ENCODE results near the gene GTSE1.

Gene GTSE1

DNA sequence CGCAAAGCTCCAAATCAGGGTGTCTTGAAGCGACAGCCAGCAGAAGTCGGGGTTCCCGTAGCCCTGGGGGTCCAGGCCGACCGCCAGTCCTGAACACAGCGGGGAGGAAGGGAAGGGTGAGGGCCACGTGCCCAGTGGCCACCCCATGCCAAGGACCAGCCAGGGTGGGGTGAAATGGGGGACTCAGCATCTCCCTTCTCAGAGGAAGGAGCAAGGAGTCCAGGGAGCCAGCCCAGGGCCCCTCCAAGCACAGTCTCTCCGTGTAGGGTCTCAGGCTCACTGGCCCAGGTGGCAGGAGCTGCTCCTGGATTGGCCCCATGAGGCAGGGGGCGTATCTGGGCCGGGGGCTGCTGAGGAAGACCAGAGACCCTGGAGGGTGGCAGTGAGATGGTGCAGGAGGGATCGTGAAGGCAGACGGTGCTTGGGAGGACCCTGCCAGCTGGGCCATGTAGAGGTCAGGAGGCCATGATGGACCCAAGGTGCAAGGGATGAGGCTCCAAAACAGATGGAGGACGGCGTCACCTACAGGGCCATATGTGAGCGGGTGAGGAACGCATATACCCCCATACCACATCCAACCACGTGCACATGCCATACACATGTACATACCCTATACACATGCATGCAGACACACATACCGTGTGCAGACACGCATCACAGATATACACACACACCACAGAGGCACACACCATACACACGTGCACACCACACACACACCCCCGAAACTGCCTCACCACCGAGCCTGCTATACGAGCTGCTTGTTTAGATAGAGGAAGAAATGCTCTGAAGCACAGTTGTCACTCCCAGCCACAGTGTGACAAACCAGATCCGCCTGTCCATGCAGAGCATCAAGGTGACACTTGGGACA, 73.3 kb downstream of the GTSE1 start:
- no peak for TF ChIP-seq CTCF (IDR thresholded peaks at IDR 0.05; ENCODE audit: insufficient read depth, low read depth, low read length, missing control alignments)
- DNase-seq (ENCODE audit: low read depth): no peak
- H3K4me3 ChIP-seq (ENCODE audit: low read depth, low read length): no peak overlapping the region

DNA sequence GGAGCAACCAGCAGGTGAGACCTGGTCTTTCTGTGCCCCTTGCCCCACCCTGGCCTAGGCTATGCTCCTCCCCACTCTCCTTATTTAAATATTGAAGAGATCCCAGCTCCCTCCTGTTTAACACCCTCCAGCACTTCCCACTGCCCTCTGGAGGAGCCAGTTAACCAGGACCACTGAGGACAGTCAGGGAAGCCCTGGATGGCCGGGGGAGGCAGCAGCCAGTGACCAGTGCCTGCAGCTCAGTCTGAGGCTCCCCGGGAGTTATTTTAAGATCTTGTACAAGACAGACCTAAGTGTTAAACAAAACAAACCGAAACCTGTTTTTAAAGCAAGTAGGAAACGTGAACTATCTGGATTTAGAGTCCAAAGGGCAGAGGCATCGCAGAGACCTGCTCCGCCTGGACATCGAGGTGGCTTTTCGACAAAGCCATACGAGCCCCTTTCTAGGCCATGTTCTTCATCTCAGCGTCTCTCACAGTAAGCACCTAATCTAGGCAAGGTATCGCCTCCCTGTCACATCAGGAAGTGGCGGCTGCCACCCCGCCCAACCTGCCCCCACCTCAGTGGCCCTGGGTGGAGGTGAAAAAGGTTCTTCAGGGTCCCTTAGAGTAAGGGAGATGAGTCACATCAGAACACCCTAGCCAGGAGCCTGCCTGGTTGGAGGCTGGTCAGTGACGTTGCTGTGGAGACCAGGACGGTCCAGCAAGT, 74.1 kb downstream of the GTSE1 start:
- no peak overlapping the region for H3K4me3 ChIP-seq (ENCODE audit: low read depth, low read length)
- DNase-seq (ENCODE audit: low read depth): no peak
- no peak for TF ChIP-seq CTCF (IDR thresholded peaks at IDR 0.05; ENCODE audit: insufficient read depth, low read depth, low read length, missing control alignments)

DNA sequence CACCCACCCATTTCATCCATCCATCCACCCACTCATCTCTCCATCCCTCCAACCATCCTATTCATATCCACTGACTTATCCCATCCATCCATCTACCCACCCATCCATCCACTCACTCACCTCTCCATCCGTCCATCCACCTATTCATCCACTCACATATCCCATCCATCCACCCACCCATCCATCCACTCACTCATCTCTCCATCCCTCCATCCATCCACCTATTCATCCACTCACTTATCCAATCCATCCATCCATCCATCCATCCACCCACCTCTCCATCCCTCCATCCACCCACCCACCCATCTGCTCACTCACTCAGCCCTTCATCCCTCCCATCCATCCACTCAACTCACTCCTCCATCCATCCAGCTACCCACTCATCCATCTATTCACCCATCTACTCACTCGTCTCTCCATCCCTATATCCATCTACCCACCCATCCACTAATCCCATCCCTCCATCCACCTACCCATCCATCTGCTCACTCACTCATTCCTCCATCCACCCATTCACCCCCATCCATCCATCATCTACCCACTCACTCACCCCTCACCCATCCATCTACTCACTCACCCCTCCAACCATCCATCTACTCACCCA, 75.1 kb downstream of the GTSE1 start:
- DNase-seq (ENCODE audit: low read depth): no peak
- H3K4me3 ChIP-seq (ENCODE audit: low read depth, low read length): no peak overlapping the region
- TF ChIP-seq CTCF (IDR thresholded peaks at IDR 0.05; ENCODE audit: insufficient read depth, low read depth, low read length, missing control alignments): no peak

DNA sequence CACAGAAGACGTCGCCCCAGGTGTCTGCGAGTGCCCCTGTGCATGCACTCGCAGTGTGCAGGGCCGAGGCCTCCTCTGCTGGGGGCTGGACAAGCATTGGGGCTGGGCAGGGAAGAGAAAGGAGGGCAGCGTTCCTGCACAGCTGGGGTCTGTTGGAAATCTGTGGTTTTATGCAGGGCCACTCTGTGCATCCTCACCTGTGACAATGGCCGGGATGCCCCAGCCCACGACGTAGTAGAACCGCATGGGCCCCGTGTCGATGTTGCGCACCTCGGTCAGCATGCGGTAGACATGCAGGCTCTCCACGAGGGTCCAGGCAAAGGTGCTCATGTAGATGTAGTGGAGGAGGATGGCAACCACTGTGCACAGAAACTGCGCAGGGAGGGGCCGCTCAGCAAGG, 76.0 kb downstream of the GTSE1 start:
- no peak for TF ChIP-seq CTCF (IDR thresholded peaks at IDR 0.05; ENCODE audit: insufficient read depth, low read depth, low read length, missing control alignments)
- no peak overlapping the region for H3K4me3 ChIP-seq (ENCODE audit: low read depth, low read length)
- DNase-seq (ENCODE audit: low read depth): no peak

GRCh38 chr22:46373159-46373558, 76.5 kb downstream of the GTSE1 start:
- H3K4me3 ChIP-seq (ENCODE audit: low read depth, low read length): no peak overlapping the region
- DNase-seq (ENCODE audit: low read depth): no peak
- TF ChIP-seq CTCF (IDR thresholded peaks at IDR 0.05; ENCODE audit: insufficient read depth, low read depth, low read length, missing control alignments): no peak

- no peak overlapping the region for H3K4me3 ChIP-seq (ENCODE audit: low read depth, low read length)
- peak; percentile 43 for DNase-seq (ENCODE audit: low read depth)
- no peak for TF ChIP-seq CTCF (IDR thresholded peaks at IDR 0.05; ENCODE audit: insufficient read depth, low read depth, low read length, missing control alignments)
Observed at GRCh38 chr22:46373921-46374662, 77.4 kb downstream of the GTSE1 start.
